HFFc6 (cell line): ENCODE data around the gene MYG1. TPM values are rescaled to one million over a fixed set of nuclear protein-coding genes. Genes with fewer than 3 reads are reported as not detected.
"Not testable (repeated sequence)": the region's sequence is repeated elsewhere in the genome, so short reads cannot be mapped to it uniquely, and the experiment has no call there.

Experiments
- DNase-seq: peaks from one replicate; pipeline ENCODE4 v3.0.0-alpha.2; 2018
- H3K27ac Mint-ChIP-seq: 2 replicates; pipeline ENCODE4 v1.8.0; 2020; ENCODE audit warnings: mild to moderate bottlenecking, mixed read lengths
- H3K27me3 Mint-ChIP-seq: 2 replicates; pipeline ENCODE4 v1.8.0; 2021; ENCODE audit warnings: mild to moderate bottlenecking, moderate library complexity, mixed read lengths; ENCODE audit not compliant: insufficient read depth
- H3K36me3 Mint-ChIP-seq: 2 replicates; pipeline ENCODE4 v1.8.0; 2021; ENCODE audit warnings: low read depth, mixed read lengths
- H3K4me1 Mint-ChIP-seq: 2 replicates; pipeline ENCODE4 v1.8.0; 2020; ENCODE audit warnings: low read depth, mixed read lengths
- H3K4me3 Mint-ChIP-seq: 2 replicates; pipeline ENCODE4 v1.8.0; 2020; ENCODE audit warnings: mild to moderate bottlenecking, moderate library complexity, mixed read lengths
- H3K9me3 Mint-ChIP-seq: 2 replicates; pipeline ENCODE4 v1.8.0; 2020; ENCODE audit warnings: mild to moderate bottlenecking, mixed read lengths
- total RNA-seq, 6 experiments: library from RNA; stranded (reverse); fragmentation: NEBNext Ultra II Directional; extraction: Animal tissue kit (Norgen Biotek cat#: 25700); gene quantifications; 2 replicates in 1 of 6; 3 replicates in 5 of 6; pipeline ENCODE4 v1.2.3, GENCODE V29; 2021
- TF ChIP-seq, protein P1 (sequence below): fragments of 200-600 bp; sonication (generic); IDR thresholded peaks from 2 replicates; pipeline ENCODE4 v1.5.0; 2021; ENCODE audit warnings: antibody characterized with exemption, mild to moderate bottlenecking

Gene MYG1
- total RNA-seq, 6 experiments from 2014 or later, result 59.8 to 76.0 (median 68.3) TPM

- H3K4me1 Mint-ChIP-seq, result 0 out of 2 replicates have a peak, but pooled peaks cover 6% of the 10 kb centered on the region
- H3K9me3 Mint-ChIP-seq, result no peaks in the 10 kb centered on the region
- H3K27me3 Mint-ChIP-seq, result peaks cover 26% of the 10 kb centered on the region
- TF ChIP-seq, protein P1, sequence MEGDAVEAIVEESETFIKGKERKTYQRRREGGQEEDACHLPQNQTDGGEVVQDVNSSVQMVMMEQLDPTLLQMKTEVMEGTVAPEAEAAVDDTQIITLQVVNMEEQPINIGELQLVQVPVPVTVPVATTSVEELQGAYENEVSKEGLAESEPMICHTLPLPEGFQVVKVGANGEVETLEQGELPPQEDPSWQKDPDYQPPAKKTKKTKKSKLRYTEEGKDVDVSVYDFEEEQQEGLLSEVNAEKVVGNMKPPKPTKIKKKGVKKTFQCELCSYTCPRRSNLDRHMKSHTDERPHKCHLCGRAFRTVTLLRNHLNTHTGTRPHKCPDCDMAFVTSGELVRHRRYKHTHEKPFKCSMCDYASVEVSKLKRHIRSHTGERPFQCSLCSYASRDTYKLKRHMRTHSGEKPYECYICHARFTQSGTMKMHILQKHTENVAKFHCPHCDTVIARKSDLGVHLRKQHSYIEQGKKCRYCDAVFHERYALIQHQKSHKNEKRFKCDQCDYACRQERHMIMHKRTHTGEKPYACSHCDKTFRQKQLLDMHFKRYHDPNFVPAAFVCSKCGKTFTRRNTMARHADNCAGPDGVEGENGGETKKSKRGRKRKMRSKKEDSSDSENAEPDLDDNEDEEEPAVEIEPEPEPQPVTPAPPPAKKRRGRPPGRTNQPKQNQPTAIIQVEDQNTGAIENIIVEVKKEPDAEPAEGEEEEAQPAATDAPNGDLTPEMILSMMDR, result no peak
- H3K4me3 Mint-ChIP-seq, result no peak overlapping the region
- DNase-seq, result no peak
- no peak overlapping the region for H3K27ac Mint-ChIP-seq
- no peaks in the 10 kb centered on the region for H3K36me3 Mint-ChIP-seq
Measured at GRCh38 chr12:53330671-53331070, 31.2 kb downstream of the MYG1 start.

DNA sequence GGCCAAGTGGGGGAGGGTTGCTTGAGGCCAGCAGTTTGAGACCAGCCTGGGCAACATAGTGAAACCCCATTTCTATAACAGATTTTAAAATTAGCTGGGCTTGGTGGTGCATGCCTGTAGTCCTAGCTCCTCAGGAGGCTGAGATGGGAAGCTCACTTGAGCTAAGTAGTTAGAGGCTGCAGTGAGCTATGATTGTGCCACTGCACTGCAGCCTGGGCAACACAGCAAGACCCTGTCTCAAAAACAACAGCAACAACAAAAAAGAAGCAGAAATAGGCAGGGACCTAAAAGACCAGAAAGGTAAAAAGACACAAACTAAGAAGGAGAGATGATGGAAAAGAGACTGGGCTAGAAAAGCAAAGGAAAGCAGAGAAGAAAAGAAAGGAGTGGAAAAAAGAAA lies 32.8 kb downstream of the MYG1 start:
- not testable (repeated sequence) for DNase-seq, H3K4me1 Mint-ChIP-seq, H3K27ac Mint-ChIP-seq, H3K36me3 Mint-ChIP-seq, H3K4me3 Mint-ChIP-seq, H3K9me3 Mint-ChIP-seq
- H3K27me3 Mint-ChIP-seq, result peaks cover 34% of the 10 kb centered on the region

DNA sequence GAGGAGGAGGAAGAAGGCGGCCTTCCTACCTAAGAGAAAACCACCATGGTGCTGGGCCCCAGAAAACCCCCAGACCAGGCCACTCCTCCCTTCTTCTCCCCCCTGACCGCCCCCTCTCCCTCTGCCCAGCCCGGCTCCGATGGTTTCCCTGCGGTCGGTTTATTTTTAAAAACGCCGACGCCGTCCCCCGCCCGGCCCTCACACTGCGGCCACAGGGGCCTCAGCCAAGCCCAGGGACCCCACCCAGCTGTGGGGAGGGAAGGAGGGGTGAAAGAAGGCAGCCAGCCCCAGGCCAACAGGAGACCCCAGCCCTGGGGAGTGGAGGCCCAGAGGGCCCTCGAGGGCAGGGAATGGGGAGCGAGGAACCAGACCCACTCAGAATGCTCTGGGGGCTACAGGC lies 33.2 kb downstream of the MYG1 start:
- no peak overlapping the region for H3K4me3 Mint-ChIP-seq
- no peak for DNase-seq
- TF ChIP-seq, protein P1, result no peak
- peaks cover 38% of the 10 kb centered on the region for H3K27me3 Mint-ChIP-seq
- H3K27ac Mint-ChIP-seq, result no peak overlapping the region
- peaks cover 5% of the 10 kb centered on the region for H3K4me1 Mint-ChIP-seq
- H3K36me3 Mint-ChIP-seq, result no peaks in the 10 kb centered on the region
- no peaks in the 10 kb centered on the region for H3K9me3 Mint-ChIP-seq

DNA sequence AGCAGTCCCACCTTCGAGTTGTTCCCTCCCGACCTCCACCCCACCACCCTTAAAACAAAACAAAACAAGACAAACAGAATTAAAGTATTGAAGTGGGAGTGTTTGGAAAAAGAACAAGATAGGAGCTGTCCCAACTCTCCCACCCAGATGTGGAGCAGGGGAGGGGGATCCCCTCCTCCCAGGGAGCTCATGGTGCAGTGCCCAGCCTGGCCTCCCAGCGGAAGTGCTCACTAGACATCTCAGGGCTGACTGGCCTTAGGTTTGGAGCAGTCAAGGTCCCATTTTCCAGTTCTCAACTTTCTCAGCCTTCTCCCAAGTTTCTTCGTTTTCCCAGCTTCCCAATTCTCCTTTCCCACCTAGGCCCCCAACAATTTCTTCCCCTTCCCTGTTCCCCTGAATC lies 33.8 kb downstream of the MYG1 start:
- no peak for DNase-seq
- no peak overlapping the region for H3K4me3 Mint-ChIP-seq
- H3K9me3 Mint-ChIP-seq, result no peaks in the 10 kb centered on the region
- H3K36me3 Mint-ChIP-seq, result no peaks in the 10 kb centered on the region
- no peak overlapping the region for H3K27ac Mint-ChIP-seq
- peaks cover 38% of the 10 kb centered on the region for H3K27me3 Mint-ChIP-seq
- TF ChIP-seq, protein P1, result no peak
- peaks cover 7% of the 10 kb centered on the region for H3K4me1 Mint-ChIP-seq

GRCh38 chr12:53333845-53334244 lies 34.4 kb downstream of the MYG1 start:
- no peak overlapping the region for H3K4me3 Mint-ChIP-seq
- H3K4me1 Mint-ChIP-seq, result peaks cover 7% of the 10 kb centered on the region
- H3K27ac Mint-ChIP-seq, result no peak overlapping the region
- DNase-seq, result no peak
- no peaks in the 10 kb centered on the region for H3K36me3 Mint-ChIP-seq
- H3K27me3 Mint-ChIP-seq, result peaks cover 37% of the 10 kb centered on the region
- TF ChIP-seq, protein P1, result no peak
- no peaks in the 10 kb centered on the region for H3K9me3 Mint-ChIP-seq

GRCh38 chr12:53334822-53335221 lies 35.3 kb downstream of the MYG1 start:
- no peak overlapping the region for H3K27ac Mint-ChIP-seq
- no peaks in the 10 kb centered on the region for H3K36me3 Mint-ChIP-seq
- peaks cover 34% of the 10 kb centered on the region for H3K27me3 Mint-ChIP-seq
- no peak for DNase-seq
- no peak overlapping the region for H3K4me3 Mint-ChIP-seq
- H3K4me1 Mint-ChIP-seq, result peaks cover 7% of the 10 kb centered on the region
- H3K9me3 Mint-ChIP-seq, result no peaks in the 10 kb centered on the region
- TF ChIP-seq, protein P1, result no peak
